Stimulated activated CD8-positive, alpha-beta memory T cell treated with anti-CD3 and anti-CD28 coated beads, Interleukin-4, amount 100 ng/mL, for 48 hours (primary cell): ENCODE results near the gene JKAMP.

Source experiments
- DNase-seq: peaks from one replicate; pipeline ENCODE4 v3.0.0-alpha.2; 2020

Gene JKAMP

GRCh38 chr14:59543873-59544272 lies 59.6 kb downstream of the JKAMP start:
- no peak for DNase-seq

GRCh38 chr14:59547310-59547709 lies 63.0 kb downstream of the JKAMP start:
- no peak for DNase-seq
